Measurements from ENCODE around the gene BANF1. TPM values are rescaled to one million over a fixed set of nuclear protein-coding genes. Genes with fewer than 3 reads are reported as not detected.
A peak's percentile ranks its signal among the peaks of the same experiment; 100 is the strongest.

Gene BANF1
- total and polyA plus RNA-seq, 9 of the 15 experiments (the other 6 are each of a cell fraction or from before 2014, with no cell fraction given), result 108 to 651 (median 263) TPM

DNA sequence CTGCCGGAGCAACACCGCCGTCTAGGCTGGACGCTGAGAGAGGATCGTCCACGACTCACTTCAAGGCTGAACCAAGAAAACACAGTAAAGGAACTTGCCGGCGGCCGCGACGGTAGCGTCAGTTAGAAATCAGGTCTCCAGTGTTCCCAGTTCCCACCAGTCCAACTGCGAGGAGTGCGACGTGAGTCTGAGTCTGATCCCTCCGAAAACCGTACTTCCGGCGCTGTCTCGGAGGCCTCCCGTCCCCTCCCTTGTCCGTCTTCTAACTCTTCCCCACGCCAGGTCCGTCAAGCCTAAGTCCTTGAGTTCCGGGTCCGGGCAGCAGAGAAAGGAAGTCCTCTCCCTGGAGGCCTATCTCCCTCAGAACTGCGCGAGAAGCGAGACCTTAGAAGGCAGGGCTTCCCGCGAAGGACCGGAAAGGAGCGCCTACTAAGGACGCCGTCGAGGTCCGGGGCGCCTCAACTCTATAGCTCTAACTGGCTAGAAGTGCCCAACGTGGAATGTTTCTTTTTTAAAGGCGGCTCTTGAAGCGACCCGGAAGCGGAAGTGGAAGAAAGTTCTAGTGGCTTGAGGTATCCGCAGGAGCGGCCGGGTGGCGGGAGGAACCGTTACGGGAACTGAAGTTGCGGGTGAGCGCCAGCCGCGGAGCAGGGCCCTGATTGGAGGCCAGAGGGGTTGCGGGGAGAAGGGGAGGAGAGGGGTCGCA, at the start of gene BANF1, which contains the start of gene EIF1AD (continued):
- TF ChIP-seq POLR3A (IDR thresholded peaks at IDR 0.05; ENCODE audit: borderline replicate concordance, extremely low read depth, insufficient read depth, insufficient read length) (no peak), EGR1 (conservative IDR thresholded peaks at IDR 0.05) (peak; percentile 81; the same call in 1 of the 2 replicates), MTA3 (IDR thresholded peaks at IDR 0.05; ENCODE audit: borderline replicate concordance) (peak; percentile 90), SIRT6 (IDR thresholded peaks at IDR 0.05; ENCODE audit: low read depth, low read length) (no peak), ZNF174 (CRISPR knock-in tag; IDR thresholded peaks at IDR 0.05) (no peak), CHD4 (IDR thresholded peaks at IDR 0.05; ENCODE audit: insufficient read depth, insufficient replicate concordance, low read depth, low read length, poor library complexity, severe bottlenecking) (no peak), ZFX (CRISPR knock-in tag; IDR thresholded peaks at IDR 0.05) (peak; percentile 97), BMI1 (IDR thresholded peaks at IDR 0.05; ENCODE audit: low read length) (peak; percentile 47; the same call in 1 of the 2 replicates), CCNT2 (IDR thresholded peaks at IDR 0.05; ENCODE audit: borderline replicate concordance, extremely low read depth, insufficient read length, low read depth, low read length) (no peak), PURB (CRISPR knock-in tag; IDR thresholded peaks at IDR 0.05; ENCODE audit: low read depth) (no peak)
- TF ChIP-seq, protein P1, sequence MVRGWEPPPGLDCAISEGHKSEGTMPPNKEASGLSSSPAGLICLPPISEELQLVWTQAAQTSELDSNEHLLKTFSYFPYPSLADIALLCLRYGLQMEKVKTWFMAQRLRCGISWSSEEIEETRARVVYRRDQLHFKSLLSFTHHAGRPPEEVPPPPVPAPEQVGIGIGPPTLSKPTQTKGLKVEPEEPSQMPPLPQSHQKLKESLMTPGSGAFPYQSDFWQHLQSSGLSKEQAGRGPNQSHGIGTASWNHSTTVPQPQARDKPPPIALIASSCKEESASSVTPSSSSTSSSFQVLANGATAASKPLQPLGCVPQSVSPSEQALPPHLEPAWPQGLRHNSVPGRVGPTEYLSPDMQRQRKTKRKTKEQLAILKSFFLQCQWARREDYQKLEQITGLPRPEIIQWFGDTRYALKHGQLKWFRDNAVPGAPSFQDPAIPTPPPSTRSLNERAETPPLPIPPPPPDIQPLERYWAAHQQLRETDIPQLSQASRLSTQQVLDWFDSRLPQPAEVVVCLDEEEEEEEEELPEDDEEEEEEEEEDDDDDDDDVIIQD (CRISPR knock-in tag; IDR thresholded peaks at IDR 0.05), result no peak
- TF ChIP-seq, protein P2, sequence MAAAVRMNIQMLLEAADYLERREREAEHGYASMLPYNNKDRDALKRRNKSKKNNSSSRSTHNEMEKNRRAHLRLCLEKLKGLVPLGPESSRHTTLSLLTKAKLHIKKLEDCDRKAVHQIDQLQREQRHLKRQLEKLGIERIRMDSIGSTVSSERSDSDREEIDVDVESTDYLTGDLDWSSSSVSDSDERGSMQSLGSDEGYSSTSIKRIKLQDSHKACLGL (CRISPR knock-in tag; IDR thresholded peaks at IDR 0.05; ENCODE audit: borderline replicate concordance, poor library complexity, severe bottlenecking), result peak; percentile 73
- TF ChIP-seq, protein P3, sequence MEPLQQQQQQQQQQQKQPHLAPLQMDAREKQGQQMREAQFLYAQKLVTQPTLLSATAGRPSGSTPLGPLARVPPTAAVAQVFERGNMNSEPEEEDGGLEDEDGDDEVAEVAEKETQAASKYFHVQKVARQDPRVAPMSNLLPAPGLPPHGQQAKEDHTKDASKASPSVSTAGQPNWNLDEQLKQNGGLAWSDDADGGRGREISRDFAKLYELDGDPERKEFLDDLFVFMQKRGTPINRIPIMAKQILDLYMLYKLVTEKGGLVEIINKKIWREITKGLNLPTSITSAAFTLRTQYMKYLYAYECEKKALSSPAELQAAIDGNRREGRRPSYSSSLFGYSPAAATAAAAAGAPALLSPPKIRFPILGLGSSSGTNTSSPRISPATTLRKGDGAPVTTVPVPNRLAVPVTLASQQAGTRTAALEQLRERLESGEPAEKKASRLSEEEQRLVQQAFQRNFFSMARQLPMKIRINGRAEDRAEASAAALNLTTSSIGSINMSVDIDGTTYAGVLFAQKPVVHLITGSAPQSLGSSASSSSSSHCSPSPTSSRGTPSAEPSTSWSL (CRISPR knock-in tag; IDR thresholded peaks at IDR 0.05; ENCODE audit: borderline replicate concordance), result no peak
- TF ChIP-seq, protein P4, sequence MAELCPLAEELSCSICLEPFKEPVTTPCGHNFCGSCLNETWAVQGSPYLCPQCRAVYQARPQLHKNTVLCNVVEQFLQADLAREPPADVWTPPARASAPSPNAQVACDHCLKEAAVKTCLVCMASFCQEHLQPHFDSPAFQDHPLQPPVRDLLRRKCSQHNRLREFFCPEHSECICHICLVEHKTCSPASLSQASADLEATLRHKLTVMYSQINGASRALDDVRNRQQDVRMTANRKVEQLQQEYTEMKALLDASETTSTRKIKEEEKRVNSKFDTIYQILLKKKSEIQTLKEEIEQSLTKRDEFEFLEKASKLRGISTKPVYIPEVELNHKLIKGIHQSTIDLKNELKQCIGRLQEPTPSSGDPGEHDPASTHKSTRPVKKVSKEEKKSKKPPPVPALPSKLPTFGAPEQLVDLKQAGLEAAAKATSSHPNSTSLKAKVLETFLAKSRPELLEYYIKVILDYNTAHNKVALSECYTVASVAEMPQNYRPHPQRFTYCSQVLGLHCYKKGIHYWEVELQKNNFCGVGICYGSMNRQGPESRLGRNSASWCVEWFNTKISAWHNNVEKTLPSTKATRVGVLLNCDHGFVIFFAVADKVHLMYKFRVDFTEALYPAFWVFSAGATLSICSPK (IDR thresholded peaks at IDR 0.05; ENCODE audit: borderline replicate concordance), result no peak
- TF ChIP-seq, protein P5, sequence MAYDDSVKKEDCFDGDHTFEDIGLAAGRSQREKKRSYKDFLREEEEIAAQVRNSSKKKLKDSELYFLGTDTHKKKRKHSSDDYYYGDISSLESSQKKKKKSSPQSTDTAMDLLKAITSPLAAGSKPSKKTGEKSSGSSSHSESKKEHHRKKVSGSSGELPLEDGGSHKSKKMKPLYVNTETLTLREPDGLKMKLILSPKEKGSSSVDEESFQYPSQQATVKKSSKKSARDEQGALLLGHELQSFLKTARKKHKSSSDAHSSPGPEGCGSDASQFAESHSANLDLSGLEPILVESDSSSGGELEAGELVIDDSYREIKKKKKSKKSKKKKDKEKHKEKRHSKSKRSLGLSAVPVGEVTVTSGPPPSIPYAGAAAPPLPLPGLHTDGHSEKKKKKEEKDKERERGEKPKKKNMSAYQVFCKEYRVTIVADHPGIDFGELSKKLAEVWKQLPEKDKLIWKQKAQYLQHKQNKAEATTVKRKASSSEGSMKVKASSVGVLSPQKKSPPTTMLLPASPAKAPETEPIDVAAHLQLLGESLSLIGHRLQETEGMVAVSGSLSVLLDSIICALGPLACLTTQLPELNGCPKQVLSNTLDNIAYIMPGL (CRISPR knock-in tag; IDR thresholded peaks at IDR 0.05), result peak; percentile 57
